H1 (cell line): ENCODE results near the gene ARHGEF40. TPM values are rescaled to one million over a fixed set of nuclear protein-coding genes. Genes with fewer than 3 reads are reported as not detected.
A peak's percentile ranks its signal among the peaks of the same experiment; 100 is the strongest.

Experiments
- CTCF ChIA-PET: fragments of 300-600 bp; sonication (Branson Sonifier 250); formaldehyde crosslinking; loops from one replicate; lab custom pipeline; 2021; ENCODE audit not compliant: partially characterized antibody; lab: Charles Lee
- POLR2A ChIA-PET: fragments of 300-600 bp; sonication (Branson Sonifier 250); formaldehyde crosslinking; loops from one replicate; lab custom pipeline; 2021; ENCODE audit warnings: inconsistent platforms; ENCODE audit not compliant: partially characterized antibody; lab: Charles Lee
- DNase-seq, 2 experiments: peaks; one replicate each; pipeline versions ENCODE4 v3.0.0 to v3.0.0-alpha.2; 2010 to 2022; ENCODE audit warnings: low spot score in 2 of 2, low read depth in 1 of 2, mixed read lengths in 1 of 2
- FAIRE-seq: peaks from 2 replicates; lab custom pipeline; 2011; peaks lifted over from hg19 to GRCh38; lab: Jason Lieb, UNC
- H2AFZ ChIP-seq: 2 replicates; pipeline ENCODE4 v1.8.1; 2012; ENCODE audit warnings: low read length, inconsistent platforms
- H2AK5ac ChIP-seq: 2 replicates; pipeline ENCODE4 v1.6.1; 2013; ENCODE audit warnings: low read depth, low read length
- H2BK120ac ChIP-seq: replicated peaks from 2 replicates; pipeline ENCODE3; 2013; ENCODE audit warnings: low read depth, low read length, inconsistent platforms
- H2BK12ac ChIP-seq: 2 replicates; pipeline ENCODE4 v1.6.1; 2013; ENCODE audit warnings: low read depth, low read length
- H2BK15ac ChIP-seq: 2 replicates; pipeline ENCODE4 v1.6.1; 2013; ENCODE audit warnings: low read length
- H2BK20ac ChIP-seq: 2 replicates; pipeline ENCODE4 v1.6.1; 2013; ENCODE audit warnings: low read length
- H2BK5ac ChIP-seq: 2 replicates; pipeline ENCODE4 v1.6.1; 2013; ENCODE audit warnings: low read depth, low read length
- H3K14ac ChIP-seq: 2 replicates; pipeline ENCODE4 v1.6.1; 2013; ENCODE audit warnings: inconsistent platforms; ENCODE audit not compliant: insufficient read length
- H3K18ac ChIP-seq: 2 replicates; pipeline ENCODE4 v1.6.1; 2013; ENCODE audit warnings: low read length; ENCODE audit errors: extremely low read depth
- H3K23ac ChIP-seq: 2 replicates; pipeline ENCODE4 v1.6.1; 2013; ENCODE audit warnings: inconsistent platforms; ENCODE audit not compliant: insufficient read length
- H3K23me2 ChIP-seq: 2 replicates; pipeline ENCODE4 v1.6.1; 2013; ENCODE audit warnings: low read depth, low read length
- H3K27ac ChIP-seq: 2 replicates; pipeline ENCODE4 v1.6.1; 2011; ENCODE audit warnings: low read depth, low read length, inconsistent platforms
- H3K27me3 ChIP-seq, 4 experiments: replicated peaks in 1 of 4; 1 replicate in 1 of 4; 2 replicates in 3 of 4; pipeline versions ENCODE4 v1.6.1 to v1.8.1; 2011 to 2013; ENCODE audit warnings: low read length in 3 of 4, mild to moderate bottlenecking in 3 of 4, inconsistent platforms in 2 of 4, mixed read lengths in 2 of 4, moderate library complexity in 1 of 4; ENCODE audit not compliant: control insufficient read depth in 3 of 4, insufficient read depth in 3 of 4; ENCODE audit errors: extremely low read depth in 1 of 4
- H3K36me3 ChIP-seq, 4 experiments: 2 replicates each; pipeline versions ENCODE4 v1.6.1 to v1.8.1; 2011 to 2013; ENCODE audit warnings: mild to moderate bottlenecking in 4 of 4, low read length in 3 of 4, moderate library complexity in 2 of 4, control low read depth in 1 of 4, inconsistent platforms in 1 of 4; ENCODE audit not compliant: insufficient read depth in 4 of 4, control insufficient read depth in 2 of 4
- H3K4ac ChIP-seq: replicated peaks from 2 replicates; pipeline ENCODE3; 2013; ENCODE audit warnings: low read length, low read depth, mixed read lengths, inconsistent platforms; ENCODE audit not compliant: insufficient read length
- H3K4me1 ChIP-seq, 4 experiments: replicated peaks in 1 of 4; 1 replicate in 1 of 4; 2 replicates in 3 of 4; pipeline versions ENCODE4 v1.6.1 to v1.8.1; 2011 to 2013; ENCODE audit warnings: low read length in 3 of 4, inconsistent platforms in 2 of 4, mixed read lengths in 1 of 4; ENCODE audit not compliant: insufficient read depth in 4 of 4, control insufficient read depth in 3 of 4
- H3K4me2 ChIP-seq, 2 experiments: 2 replicates each; pipeline versions ENCODE4 v1.6.1 to v1.8.1; 2011 to 2013; ENCODE audit warnings: low read depth in 2 of 2, low read length in 2 of 2, control low read depth in 1 of 2, inconsistent platforms in 1 of 2, mild to moderate bottlenecking in 1 of 2; ENCODE audit not compliant: insufficient read depth in 1 of 2
- H3K4me3 ChIP-seq, 4 experiments: fragments of 200-600, 300-600 bp in 1 of 4; sonication (generic), shearing (Covaris generic), sonication (Bioruptor Twin) in 1 of 4; 2 replicates each; pipeline versions ENCODE4 v1.5.1 to v1.8.1; 2011 to 2016; ENCODE audit warnings: low read length in 4 of 4, low read depth in 3 of 4, control low read depth in 2 of 4, inconsistent platforms in 2 of 4, mild to moderate bottlenecking in 2 of 4, mixed read lengths in 1 of 4, moderate library complexity in 1 of 4; ENCODE audit not compliant: insufficient read depth in 2 of 4; ENCODE audit errors: extremely low read depth in 1 of 4
- H3K56ac ChIP-seq: replicated peaks from 2 replicates; pipeline ENCODE3; 2013; ENCODE audit warnings: low read depth, mild to moderate bottlenecking, mixed read lengths, low read length, inconsistent platforms; ENCODE audit not compliant: insufficient read length
- H3K79me1 ChIP-seq: 2 replicates; pipeline ENCODE4 v1.6.1; 2013; ENCODE audit warnings: low read depth, low read length, control low read depth
- H3K79me2 ChIP-seq, 2 experiments: 2 replicates each; pipeline versions ENCODE4 v1.6.1 to v1.8.1; 2012 to 2013; ENCODE audit warnings: low read length in 2 of 2, mild to moderate bottlenecking in 2 of 2, inconsistent platforms in 1 of 2; ENCODE audit not compliant: insufficient read depth in 2 of 2, control insufficient read depth in 1 of 2
- H3K9ac ChIP-seq, 4 experiments: replicated peaks in 1 of 4; 1 replicate in 1 of 4; 2 replicates in 3 of 4; pipeline versions ENCODE4 v1.6.1 to v1.8.1; 2011 to 2013; ENCODE audit warnings: low read depth in 3 of 4, low read length in 3 of 4, control low read depth in 2 of 4, mild to moderate bottlenecking in 2 of 4, moderate library complexity in 2 of 4, inconsistent platforms in 1 of 4; ENCODE audit errors: extremely low read depth in 1 of 4
- H3K9me3 ChIP-seq, 2 experiments: 2 replicates each; pipeline versions ENCODE4 v1.6.1 to v1.8.1; 2012 to 2013; ENCODE audit warnings: mild to moderate bottlenecking in 2 of 2, moderate library complexity in 2 of 2, control low read depth in 1 of 2, inconsistent platforms in 1 of 2, low read depth in 1 of 2, low read length in 1 of 2, mixed read lengths in 1 of 2; ENCODE audit not compliant: insufficient read depth in 2 of 2
- H4K20me1 ChIP-seq, 2 experiments: replicated peaks in 1 of 2; 2 replicates each; pipeline versions ENCODE3 to v1.8.1; 2011 to 2013; ENCODE audit warnings: inconsistent platforms in 2 of 2, low read length in 2 of 2, mild to moderate bottlenecking in 1 of 2; ENCODE audit not compliant: insufficient read depth in 2 of 2, control insufficient read depth in 1 of 2
- H4K5ac ChIP-seq: 2 replicates; pipeline ENCODE4 v1.6.1; 2013; ENCODE audit warnings: low read length, low read depth, mixed read lengths, inconsistent platforms; ENCODE audit not compliant: insufficient read length
- H4K8ac ChIP-seq: 2 replicates; pipeline ENCODE4 v1.8.0; 2013; ENCODE audit warnings: mild to moderate bottlenecking, moderate library complexity, low read length, inconsistent platforms; ENCODE audit not compliant: insufficient read depth; ENCODE audit errors: extremely low read depth
- H4K91ac ChIP-seq: replicated peaks from 2 replicates; pipeline ENCODE3; 2013; ENCODE audit warnings: low read length, mixed read lengths, inconsistent platforms; ENCODE audit not compliant: insufficient read length
- CBX8 ChIP-seq: fragments of 300-800, 300-1000 bp; sonication (generic); IDR thresholded peaks from 2 replicates; pipeline ENCODE4 v1.7.1; 2016; ENCODE audit warnings: low read depth, low read length, borderline replicate concordance
- MAFK ChIP-seq: IDR thresholded peaks from 2 replicates; pipeline ENCODE4 v1.6.1; 2012; ENCODE audit warnings: low read depth, mild to moderate bottlenecking, improper control_type of control experiment, low read length
- PHF8 ChIP-seq: fragments of 200-600 bp; sonication (generic); conservative IDR thresholded peaks from 2 replicates; pipeline ENCODE4 v1.7.1; 2012; ENCODE audit warnings: low read depth, mild to moderate bottlenecking, inconsistent platforms, low read length, moderate library complexity
- SIRT6 ChIP-seq: IDR thresholded peaks from one replicate; pipeline ENCODE4 v1.7.1; 2012; ENCODE audit warnings: low read length, inconsistent platforms
- SUZ12 ChIP-seq: fragments of 200-600 bp; sonication (generic); IDR thresholded peaks from 2 replicates; pipeline ENCODE4 v1.6.1; 2012; ENCODE audit warnings: mild to moderate bottlenecking, inconsistent platforms, low read length, moderate library complexity, mixed read lengths
- WGBS, 2 experiments: shearing (Covaris generic) in 1 of 2; methylation state at CpG; one replicate each; pipeline versions ENCODE4 v1.1.6 to v1.1.7; 2013 to 2015; ENCODE audit warnings: low lambda C conversion rate in 2 of 2, mixed read lengths in 2 of 2, inconsistent platforms in 1 of 2, low coverage in 1 of 2, missing lambda C conversion rate in 1 of 2; ENCODE audit not compliant: insufficient replicate concordance in 2 of 2, insufficient coverage in 1 of 2, insufficient read length in 1 of 2; ENCODE audit errors: extremely low coverage in 1 of 2, missing lambda C conversion rate in 1 of 2; 5-methylcytosine and 5-hydroxymethylcytosine counted together
- polyA plus RNA-seq, 7 experiments: library from polyadenylated mRNA; depleted of rRNA in 3 of 7; stranded (reverse) in 5 of 7; unstranded in 2 of 7; fragments of >200 nt in 5 of 7; fragments of 200-250 nt in 2 of 7; gene quantifications; 1 replicate in 5 of 7; 2 replicates in 1 of 7; 4 replicates in 1 of 7; pipeline versions ENCODE4 v1.2.1 to v1.2.3, GENCODE V29; 2011 to 2013; ENCODE audit warnings: missing spikeins in 2 of 7, mixed read lengths in 2 of 7
- total RNA-seq: library from RNA; stranded (reverse); fragmentation: NEBNext Ultra II Directional; extraction: Animal tissue kit (Norgen Biotek cat#: 25700); gene quantifications from 2 replicates; pipeline ENCODE4 v1.2.1, GENCODE V29; 2021
- TF ChIP-seq, protein P1 (sequence below): IDR thresholded peaks from 2 replicates; pipeline ENCODE4 v1.6.1; 2012; ENCODE audit warnings: low read length, inconsistent platforms
- TF ChIP-seq, protein P2 (sequence below), 3 experiments: IDR thresholded peaks; 1 replicate in 2 of 3; 2 replicates in 1 of 3; pipeline versions ENCODE4 v1.5.1 to v1.6.1; 2011; ENCODE audit warnings: low read length in 3 of 3, mild to moderate bottlenecking in 3 of 3, inconsistent platforms in 2 of 3, low read depth in 1 of 3, moderate library complexity in 1 of 3; ENCODE audit not compliant: insufficient read depth in 1 of 3; ENCODE audit errors: control extremely low read depth in 1 of 3

Gene ARHGEF40
- total and polyA plus RNA-seq, 2 of the 8 experiments (the other 6 are each of a cell fraction or from before 2014, with no cell fraction given): 53.1 to 101 TPM

DNA sequence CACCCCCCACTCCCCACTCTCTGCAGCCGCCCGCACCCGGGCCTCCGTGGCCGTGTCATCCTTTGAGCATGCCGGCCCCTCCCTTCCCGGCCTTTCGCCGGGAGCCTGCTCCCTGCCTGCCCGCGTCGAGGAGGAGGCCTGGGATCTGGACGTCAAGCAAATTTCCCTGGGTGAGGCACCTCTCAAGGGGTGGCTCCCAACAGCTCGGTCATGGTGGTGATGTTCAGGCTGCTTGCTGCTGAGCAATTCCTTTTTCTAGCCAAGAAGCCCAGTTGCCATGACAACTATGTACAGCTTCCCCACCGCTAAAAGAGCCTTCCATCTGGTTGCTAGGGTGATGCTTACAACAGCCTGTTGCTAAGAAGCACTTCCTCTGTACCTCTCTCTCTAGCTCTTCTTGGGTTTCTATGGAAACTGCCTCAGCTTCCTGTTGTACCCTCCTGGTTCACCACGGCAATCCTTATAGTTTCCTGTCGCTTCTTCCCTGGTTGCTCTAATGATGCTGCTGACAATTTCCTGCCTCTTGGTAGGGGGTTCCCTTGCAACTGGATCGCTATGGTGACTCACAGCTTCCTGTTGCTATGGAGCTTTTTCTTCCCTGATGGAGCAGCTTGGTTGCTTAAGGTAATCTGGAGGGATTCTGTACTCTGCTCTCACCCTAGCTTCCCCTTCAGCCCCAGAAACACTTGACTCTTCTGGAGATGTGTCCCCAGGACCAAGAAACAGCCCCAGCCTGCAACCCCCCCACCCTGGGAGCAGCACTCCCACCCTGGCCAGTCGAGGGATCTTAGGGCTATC is 17.4 kb downstream of the ARHGEF40 start:
- Histone ChIP-seq H4K20me1 (peaks cover 12 to 19% of the 10 kb centered on the region in 2 experiments), H3K23ac (no peak overlapping the region), H4K8ac (no peak overlapping the region), H3K27ac (peak overlapping the region; percentile 47; the same call in 1 of the 2 replicates), H3K4ac (no peak overlapping the region), H2AFZ (no peak overlapping the region), H3K79me2 (no peaks in the 10 kb centered on the region; a peak in 1 of 4 replicates), H3K79me1 (0 out of 2 replicates have a peak, but pooled peaks cover 4% of the 10 kb centered on the region), H3K9ac (no peak overlapping the region; a peak in 1 of 7 replicates), H2BK5ac (no peak overlapping the region), H3K18ac (no peak overlapping the region), H3K4me2 (no peak overlapping the region), H2BK12ac (no peak overlapping the region), H4K91ac (no peak overlapping the region), H2BK20ac (no peak overlapping the region), H3K27me3 (no peaks in the 10 kb centered on the region), H4K5ac (no peak overlapping the region), H3K14ac (no peak overlapping the region), H3K4me1 (peaks cover 0 to 5% (median under 1%) of the 10 kb centered on the region in 4 experiments; a peak in 3 of 7 replicates), H3K9me3 (no peaks in the 10 kb centered on the region), H2BK15ac (no peak overlapping the region), H3K36me3 (peaks cover 22 to 73% (median 63%) of the 10 kb centered on the region in 4 experiments), H2AK5ac (no peak overlapping the region), H2BK120ac (no peak overlapping the region), H3K23me2 (no peaks in the 10 kb centered on the region), H3K4me3 (no peak overlapping the region), H3K56ac (no peak overlapping the region)
- WGBS, 2 experiments: 78% methylated on average over 19 of the region's 19 CpGs; no CpG with 5 or more reads in 1 of the 2 experiments
- FAIRE-seq: peak; percentile 90
- ChIA-PET CTCF (interaction anchor here (0.6 to 10.2 kb wide), 9 partner anchors 16 to 120 kb away, joined by 3 to 148 read pairs (median 5); partner anchors contain the start of gene TMEM253), POLR2A (interaction anchor here (0.6 to 12.4 kb wide), 13 partner anchors 9 to 369 kb away, joined by 3 to 245 read pairs (median 4); partner anchors contain the start of genes ARHGEF40, CHD8, NDRG2 and TMEM253)
- DNase-seq: no peak
- no peak for TF ChIP-seq PHF8
- TF ChIP-seq SIRT6: no peak
- TF ChIP-seq, protein P1, sequence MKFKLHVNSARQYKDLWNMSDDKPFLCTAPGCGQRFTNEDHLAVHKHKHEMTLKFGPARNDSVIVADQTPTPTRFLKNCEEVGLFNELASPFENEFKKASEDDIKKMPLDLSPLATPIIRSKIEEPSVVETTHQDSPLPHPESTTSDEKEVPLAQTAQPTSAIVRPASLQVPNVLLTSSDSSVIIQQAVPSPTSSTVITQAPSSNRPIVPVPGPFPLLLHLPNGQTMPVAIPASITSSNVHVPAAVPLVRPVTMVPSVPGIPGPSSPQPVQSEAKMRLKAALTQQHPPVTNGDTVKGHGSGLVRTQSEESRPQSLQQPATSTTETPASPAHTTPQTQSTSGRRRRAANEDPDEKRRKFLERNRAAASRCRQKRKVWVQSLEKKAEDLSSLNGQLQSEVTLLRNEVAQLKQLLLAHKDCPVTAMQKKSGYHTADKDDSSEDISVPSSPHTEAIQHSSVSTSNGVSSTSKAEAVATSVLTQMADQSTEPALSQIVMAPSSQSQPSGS: no peak
- no peak for TF ChIP-seq MAFK
- no peak for TF ChIP-seq SUZ12
- no peak for TF ChIP-seq CBX8
- TF ChIP-seq, protein P2, sequence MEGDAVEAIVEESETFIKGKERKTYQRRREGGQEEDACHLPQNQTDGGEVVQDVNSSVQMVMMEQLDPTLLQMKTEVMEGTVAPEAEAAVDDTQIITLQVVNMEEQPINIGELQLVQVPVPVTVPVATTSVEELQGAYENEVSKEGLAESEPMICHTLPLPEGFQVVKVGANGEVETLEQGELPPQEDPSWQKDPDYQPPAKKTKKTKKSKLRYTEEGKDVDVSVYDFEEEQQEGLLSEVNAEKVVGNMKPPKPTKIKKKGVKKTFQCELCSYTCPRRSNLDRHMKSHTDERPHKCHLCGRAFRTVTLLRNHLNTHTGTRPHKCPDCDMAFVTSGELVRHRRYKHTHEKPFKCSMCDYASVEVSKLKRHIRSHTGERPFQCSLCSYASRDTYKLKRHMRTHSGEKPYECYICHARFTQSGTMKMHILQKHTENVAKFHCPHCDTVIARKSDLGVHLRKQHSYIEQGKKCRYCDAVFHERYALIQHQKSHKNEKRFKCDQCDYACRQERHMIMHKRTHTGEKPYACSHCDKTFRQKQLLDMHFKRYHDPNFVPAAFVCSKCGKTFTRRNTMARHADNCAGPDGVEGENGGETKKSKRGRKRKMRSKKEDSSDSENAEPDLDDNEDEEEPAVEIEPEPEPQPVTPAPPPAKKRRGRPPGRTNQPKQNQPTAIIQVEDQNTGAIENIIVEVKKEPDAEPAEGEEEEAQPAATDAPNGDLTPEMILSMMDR (IDR thresholded peaks at IDR 0.05; ENCODE audit: control extremely low read depth in 1 of 3, insufficient read depth in 1 of 3, low read depth in 1 of 3, low read length in 3 of 3): no peak
